Measurements from ENCODE around the gene HOXA6.

- no peak for TF ChIP-seq CTCF (conservative IDR thresholded peaks at IDR 0.05; ENCODE audit: low read length)
- no peak for TF ChIP-seq EZH2phosphoT487 (IDR thresholded peaks at IDR 0.05; ENCODE audit: borderline replicate concordance, low read depth, low read length)
Measured at GRCh38 chr7:27128776-27129728, 18.5 kb downstream of the HOXA6 start.
